ENCODE data around the gene MPPED1.
A peak's percentile ranks its signal among the peaks of the same experiment; 100 is the strongest.

Gene MPPED1

DNA sequence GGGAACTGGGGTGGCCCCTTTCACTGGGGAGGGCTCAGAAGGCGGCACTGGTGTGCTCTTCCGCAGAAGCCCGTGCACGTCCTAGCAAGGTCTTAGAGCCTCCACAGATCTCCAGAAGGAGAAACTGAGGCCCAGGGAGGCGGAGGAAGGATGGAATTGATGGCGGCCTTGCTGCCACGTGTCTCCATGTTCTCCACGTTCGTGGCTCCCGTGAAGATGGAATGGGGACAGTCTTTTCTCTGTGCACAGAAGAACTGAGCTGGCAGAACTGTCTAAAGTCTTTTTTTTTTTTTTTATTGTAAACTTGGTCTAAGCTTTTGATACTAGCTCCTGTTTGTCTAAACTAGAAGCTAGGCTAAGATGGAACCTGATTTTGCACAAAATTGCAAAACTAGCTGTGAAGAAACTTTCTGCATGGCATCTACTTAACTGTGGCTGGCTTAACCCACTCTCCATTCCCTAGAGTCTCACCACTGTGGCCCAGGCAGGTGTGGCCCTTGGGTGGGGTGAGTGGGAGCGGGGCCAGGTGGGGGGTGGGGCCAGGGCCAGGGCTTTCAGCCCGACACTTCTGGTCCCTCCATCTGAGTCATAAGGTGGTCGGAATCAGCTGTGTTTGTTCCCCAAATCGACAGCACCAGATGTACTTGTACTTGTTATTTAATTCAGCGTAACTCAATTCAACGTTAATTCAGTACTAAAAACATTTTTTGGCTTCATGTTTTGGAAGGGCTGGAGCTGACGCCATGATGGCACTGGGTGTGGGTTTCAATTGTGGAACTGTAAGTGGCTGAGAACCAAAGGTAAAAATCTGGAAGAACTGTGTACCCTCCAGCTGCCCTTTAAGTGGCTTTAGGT, 120.7 kb downstream of the MPPED1 start:
- no peak overlapping the region for H3K27ac ChIP-seq
- TF ChIP-seq, protein P1, sequence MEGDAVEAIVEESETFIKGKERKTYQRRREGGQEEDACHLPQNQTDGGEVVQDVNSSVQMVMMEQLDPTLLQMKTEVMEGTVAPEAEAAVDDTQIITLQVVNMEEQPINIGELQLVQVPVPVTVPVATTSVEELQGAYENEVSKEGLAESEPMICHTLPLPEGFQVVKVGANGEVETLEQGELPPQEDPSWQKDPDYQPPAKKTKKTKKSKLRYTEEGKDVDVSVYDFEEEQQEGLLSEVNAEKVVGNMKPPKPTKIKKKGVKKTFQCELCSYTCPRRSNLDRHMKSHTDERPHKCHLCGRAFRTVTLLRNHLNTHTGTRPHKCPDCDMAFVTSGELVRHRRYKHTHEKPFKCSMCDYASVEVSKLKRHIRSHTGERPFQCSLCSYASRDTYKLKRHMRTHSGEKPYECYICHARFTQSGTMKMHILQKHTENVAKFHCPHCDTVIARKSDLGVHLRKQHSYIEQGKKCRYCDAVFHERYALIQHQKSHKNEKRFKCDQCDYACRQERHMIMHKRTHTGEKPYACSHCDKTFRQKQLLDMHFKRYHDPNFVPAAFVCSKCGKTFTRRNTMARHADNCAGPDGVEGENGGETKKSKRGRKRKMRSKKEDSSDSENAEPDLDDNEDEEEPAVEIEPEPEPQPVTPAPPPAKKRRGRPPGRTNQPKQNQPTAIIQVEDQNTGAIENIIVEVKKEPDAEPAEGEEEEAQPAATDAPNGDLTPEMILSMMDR (IDR thresholded peaks at IDR 0.05): no peak
- no peak for TF ChIP-seq ZFX (IDR thresholded peaks at IDR 0.05; ENCODE audit: borderline replicate concordance)

DNA sequence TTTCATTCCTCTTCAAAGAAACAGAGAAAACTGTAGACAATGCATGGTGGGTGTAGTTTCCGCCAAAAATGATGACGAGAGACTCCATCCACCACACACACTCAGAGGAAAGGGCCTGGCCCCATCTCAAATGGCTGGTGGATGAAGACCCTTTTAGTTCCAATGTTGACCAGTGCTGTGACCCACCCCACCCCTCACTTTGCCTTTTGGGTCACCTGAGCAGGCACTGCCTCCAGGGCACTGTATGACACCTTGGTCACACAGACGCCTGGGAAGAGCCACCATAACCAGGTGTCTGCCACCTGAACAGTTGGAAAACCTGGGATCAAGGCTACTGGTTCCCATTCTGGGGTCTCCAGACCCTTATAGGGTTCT, 121.3 kb downstream of the MPPED1 start:
- TF ChIP-seq, protein P1 (IDR thresholded peaks at IDR 0.05): no peak
- TF ChIP-seq ZFX (IDR thresholded peaks at IDR 0.05; ENCODE audit: borderline replicate concordance): no peak
- H3K27ac ChIP-seq: no peak overlapping the region

DNA sequence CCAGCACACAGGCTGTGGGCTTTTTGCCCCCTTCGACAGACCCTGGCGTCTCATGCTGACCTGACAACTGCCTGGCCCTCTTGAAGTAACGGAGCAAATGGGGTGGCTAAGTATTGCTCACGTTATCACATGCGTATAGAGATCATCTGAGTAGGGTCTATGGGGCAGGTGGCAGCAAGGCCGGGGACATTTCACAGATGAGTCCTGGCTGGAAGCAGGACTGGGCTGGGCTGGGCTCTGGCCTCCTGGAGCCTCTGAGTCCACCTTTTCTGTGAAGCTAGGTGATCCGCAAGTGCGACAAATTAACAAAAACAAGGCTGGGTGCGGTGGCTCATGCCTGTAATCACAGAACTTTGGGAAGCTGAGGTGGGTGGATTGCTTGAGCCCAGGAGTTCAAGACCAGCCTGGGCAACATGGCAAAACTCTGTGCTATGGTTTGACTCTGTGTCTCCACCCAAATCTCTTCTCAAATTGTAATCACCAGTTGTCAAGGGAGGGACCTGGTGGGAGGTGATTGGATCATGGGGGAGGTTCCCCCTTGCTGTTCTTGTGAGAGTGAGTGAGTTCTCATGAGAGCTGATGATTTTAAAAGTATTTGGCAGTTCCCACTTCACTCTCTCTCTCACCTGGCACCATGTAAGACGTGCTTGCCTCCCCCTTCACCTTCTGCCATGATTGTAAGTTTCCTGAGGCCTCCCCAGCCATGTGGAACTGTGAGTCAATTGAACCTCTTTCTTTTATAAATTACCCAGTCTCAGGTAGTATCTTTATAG, 122.0 kb downstream of the MPPED1 start:
- no peak overlapping the region for H3K27ac ChIP-seq
- TF ChIP-seq, protein P1 (IDR thresholded peaks at IDR 0.05): no peak
- no peak for TF ChIP-seq ZFX (IDR thresholded peaks at IDR 0.05; ENCODE audit: borderline replicate concordance)

DNA sequence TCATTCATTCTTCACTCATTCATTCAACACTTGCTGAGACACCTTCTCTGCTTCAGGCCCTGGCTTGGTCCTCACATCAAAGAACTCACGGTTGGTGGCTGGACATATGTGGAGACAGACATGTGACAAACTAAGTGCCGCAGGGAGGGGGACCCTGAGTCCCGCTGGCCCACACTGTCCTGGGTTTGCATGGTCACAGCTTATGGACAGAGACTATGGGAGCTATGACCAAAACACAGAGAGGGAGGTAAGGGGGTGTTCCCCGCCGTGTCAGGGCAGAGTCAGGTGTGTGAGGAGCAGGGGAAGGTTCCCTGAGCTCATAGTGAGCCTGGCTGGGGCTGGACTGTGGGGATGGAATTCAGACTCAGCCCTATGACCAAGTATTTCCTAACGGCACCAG, 123.1 kb downstream of the MPPED1 start:
- no peak for TF ChIP-seq ZFX (IDR thresholded peaks at IDR 0.05; ENCODE audit: borderline replicate concordance)
- no peak overlapping the region for H3K27ac ChIP-seq

DNA sequence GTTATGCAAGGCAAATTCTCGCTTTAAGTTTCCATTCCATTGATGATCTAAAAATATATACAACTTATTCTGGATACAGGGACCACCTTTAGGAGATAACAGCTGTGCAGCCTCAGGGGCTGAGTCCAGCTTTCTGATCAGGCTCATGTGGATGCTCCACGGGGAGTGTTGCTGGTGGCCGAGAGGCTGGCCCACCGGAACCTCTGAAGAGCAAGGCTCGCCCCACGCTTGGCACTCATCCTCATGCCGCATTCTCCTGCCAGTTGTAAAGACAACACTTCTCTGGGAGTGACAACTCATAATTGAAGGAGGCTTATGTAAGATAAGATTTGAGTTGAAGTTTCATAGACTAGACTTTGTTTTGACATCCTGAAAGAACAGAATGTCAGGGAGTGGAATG, 123.5 kb downstream of the MPPED1 start:
- no peak overlapping the region for H3K27ac ChIP-seq
- TF ChIP-seq, protein P1 (IDR thresholded peaks at IDR 0.05): no peak
- TF ChIP-seq ZFX (IDR thresholded peaks at IDR 0.05; ENCODE audit: borderline replicate concordance): no peak

DNA sequence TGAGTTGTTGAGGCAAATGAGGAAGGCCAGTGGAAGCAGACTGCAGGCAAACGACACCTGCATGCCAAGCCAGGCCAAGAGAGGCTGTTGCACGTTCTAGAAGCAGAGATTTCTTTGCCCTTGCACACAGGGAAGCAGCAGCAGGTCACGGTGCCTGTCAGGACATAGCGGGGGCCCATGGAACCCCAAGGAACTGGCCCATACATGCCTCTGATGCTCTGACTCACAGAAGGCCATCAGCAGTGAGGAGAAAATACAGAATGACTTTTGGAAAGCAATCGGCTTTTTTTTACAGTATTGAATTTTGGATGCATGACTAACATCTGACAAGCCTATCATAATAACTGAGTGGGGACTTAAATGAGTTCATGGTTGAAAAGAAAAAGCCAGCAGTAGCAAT, 123.9 kb downstream of the MPPED1 start:
- no peak overlapping the region for H3K27ac ChIP-seq
- TF ChIP-seq, protein P1 (IDR thresholded peaks at IDR 0.05): no peak
- TF ChIP-seq ZFX (IDR thresholded peaks at IDR 0.05; ENCODE audit: borderline replicate concordance): no peak

DNA sequence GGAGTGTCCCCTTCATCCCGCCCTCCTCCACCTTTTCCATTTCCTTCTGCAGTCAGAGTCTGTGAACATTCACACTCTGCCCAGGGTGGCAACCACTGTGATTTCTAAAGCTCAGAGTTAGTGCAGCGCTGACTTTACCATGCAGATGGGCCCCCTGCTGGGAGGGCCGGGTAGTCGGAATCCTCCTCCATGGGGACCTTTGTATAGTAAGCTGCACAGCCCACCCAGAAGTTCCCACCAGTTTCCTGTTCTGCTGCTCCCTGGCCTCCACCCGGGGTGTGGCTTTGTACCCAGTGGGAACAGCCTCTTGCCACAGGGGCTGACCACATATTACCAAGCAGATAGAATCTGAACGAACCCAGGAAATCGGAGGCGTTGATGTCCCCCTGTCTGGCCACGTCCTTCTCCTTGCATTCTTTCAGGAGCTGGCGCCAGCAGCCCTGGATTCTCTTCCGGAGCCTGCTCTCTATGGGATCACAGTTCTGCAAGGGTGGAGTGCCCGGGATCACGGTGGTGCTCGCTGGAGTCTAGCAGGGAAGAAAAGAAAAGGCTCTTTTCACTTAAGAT, 125.3 kb downstream of the MPPED1 start:
- TF ChIP-seq, protein P1 (IDR thresholded peaks at IDR 0.05): peak; percentile 33
- no peak for TF ChIP-seq ZFX (IDR thresholded peaks at IDR 0.05; ENCODE audit: borderline replicate concordance)
- H3K27ac ChIP-seq: no peak overlapping the region
